LNCaP clone FGC (cell line): ENCODE measurements around the gene COL4A2.

Experiments
- DNase-seq: peaks from one replicate; pipeline ENCODE4 v3.0.0-alpha.2; 2011; ENCODE audit warnings: low read depth
- H3K4me3 ChIP-seq: 2 replicates; pipeline ENCODE4 v1.5.1; 2011; ENCODE audit warnings: mild to moderate bottlenecking, low read depth, low read length, control low read depth
- TF ChIP-seq, protein P1 (sequence below): IDR thresholded peaks from 2 replicates; pipeline ENCODE4 v1.5.1; 2012; ENCODE audit warnings: mild to moderate bottlenecking; ENCODE audit not compliant: control insufficient read depth, insufficient read depth; ENCODE audit errors: extremely low read depth

The COL4A2 gene

GRCh38 chr13:110446575-110446890 lies 139.4 kb downstream of the COL4A2 start:
- TF ChIP-seq, protein P1, sequence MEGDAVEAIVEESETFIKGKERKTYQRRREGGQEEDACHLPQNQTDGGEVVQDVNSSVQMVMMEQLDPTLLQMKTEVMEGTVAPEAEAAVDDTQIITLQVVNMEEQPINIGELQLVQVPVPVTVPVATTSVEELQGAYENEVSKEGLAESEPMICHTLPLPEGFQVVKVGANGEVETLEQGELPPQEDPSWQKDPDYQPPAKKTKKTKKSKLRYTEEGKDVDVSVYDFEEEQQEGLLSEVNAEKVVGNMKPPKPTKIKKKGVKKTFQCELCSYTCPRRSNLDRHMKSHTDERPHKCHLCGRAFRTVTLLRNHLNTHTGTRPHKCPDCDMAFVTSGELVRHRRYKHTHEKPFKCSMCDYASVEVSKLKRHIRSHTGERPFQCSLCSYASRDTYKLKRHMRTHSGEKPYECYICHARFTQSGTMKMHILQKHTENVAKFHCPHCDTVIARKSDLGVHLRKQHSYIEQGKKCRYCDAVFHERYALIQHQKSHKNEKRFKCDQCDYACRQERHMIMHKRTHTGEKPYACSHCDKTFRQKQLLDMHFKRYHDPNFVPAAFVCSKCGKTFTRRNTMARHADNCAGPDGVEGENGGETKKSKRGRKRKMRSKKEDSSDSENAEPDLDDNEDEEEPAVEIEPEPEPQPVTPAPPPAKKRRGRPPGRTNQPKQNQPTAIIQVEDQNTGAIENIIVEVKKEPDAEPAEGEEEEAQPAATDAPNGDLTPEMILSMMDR, result no peak
- H3K4me3 ChIP-seq, result no peak overlapping the region
- no peak for DNase-seq

DNA sequence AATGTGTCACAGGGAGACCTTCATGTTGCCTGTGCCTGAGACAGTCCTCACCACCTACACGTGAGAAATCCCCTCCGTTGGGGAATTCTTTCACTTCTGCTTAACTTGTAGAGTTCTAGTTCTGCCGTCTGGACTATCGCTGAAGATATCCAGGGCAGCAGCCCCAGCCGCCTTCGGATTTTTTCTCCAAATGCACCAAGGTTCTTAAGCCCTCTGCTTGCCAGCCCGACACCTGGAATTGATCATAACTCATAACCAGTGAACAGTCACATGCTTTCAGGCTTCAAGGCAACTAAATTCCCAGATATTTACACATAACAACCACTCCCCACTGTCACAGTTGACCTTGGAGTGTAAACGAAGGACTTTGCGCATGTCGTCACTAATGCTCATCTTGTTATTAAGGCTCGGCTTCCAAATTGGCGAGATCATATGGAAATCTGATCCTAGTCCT lies 140.0 kb downstream of the COL4A2 start:
- TF ChIP-seq, protein P1, result no peak
- no peak overlapping the region for H3K4me3 ChIP-seq
- DNase-seq, result no peak

DNA sequence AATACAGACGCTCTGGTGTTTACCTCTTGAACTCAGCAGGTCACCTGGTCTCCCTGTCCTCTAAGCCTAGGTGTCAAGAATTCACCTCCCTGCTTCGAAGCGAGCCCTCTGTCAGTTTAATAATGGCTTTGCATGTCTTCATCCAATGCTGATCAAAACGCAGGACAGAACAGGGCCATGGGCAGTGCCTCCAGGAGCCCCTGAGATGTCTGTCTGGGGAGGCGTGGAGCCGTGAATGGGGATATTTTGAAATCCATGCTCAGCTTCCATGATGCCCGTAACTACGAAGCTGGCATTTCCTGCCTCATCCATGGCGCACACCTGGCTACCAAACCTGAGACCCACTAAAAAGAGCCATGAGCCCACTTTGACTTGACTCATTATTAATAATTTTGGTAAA lies 140.7 kb downstream of the COL4A2 start:
- TF ChIP-seq, protein P1, result no peak
- no peak overlapping the region for H3K4me3 ChIP-seq
- no peak for DNase-seq

- no peak for DNase-seq
- TF ChIP-seq, protein P1, result no peak
- H3K4me3 ChIP-seq, result no peak overlapping the region
Observed at GRCh38 chr13:110448230-110448629, 141.1 kb downstream of the COL4A2 start.

DNA sequence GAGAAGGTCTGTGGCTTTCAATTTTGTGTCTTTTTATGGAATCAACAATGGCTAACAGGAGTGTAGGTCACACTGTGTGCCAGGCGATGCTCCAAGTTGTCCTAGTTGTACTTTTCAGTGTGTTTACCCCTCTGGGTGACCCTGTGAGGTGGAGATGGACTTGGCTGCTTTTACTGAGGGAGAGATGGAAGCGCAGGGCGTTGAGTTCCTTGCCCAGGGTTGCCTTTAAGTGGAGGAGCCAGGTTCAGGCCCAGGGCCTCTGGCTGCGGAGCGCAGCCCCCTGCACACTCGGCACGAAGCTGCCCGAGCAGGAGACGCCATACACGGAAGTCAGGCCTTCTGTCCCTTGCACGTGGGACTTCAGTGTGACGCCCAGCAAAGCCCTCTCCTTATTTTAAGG lies 141.6 kb downstream of the COL4A2 start:
- no peak for DNase-seq
- H3K4me3 ChIP-seq, result no peak overlapping the region
- TF ChIP-seq, protein P1, result no peak

- DNase-seq, result no peak
- no peak overlapping the region for H3K4me3 ChIP-seq
- TF ChIP-seq, protein P1, result no peak
Observed at GRCh38 chr13:110449219-110450015, 142.3 kb downstream of the COL4A2 start.
